HL-60 (cell line): Measurements from ENCODE around the gene UFD1.

Experiments
- CTCF ChIP-seq: IDR thresholded peaks from one replicate; pipeline ENCODE4 v1.5.1; 2011; ENCODE audit warnings: low read length, control low read depth, inconsistent platforms; ENCODE audit not compliant: insufficient read depth
- GABPA ChIP-seq: IDR thresholded peaks from 2 replicates; pipeline ENCODE4 v1.6.1; 2012; ENCODE audit warnings: low read depth
- SPI1 ChIP-seq: IDR thresholded peaks from 2 replicates; pipeline ENCODE4 v1.6.1; 2012; ENCODE audit warnings: low read depth, mild to moderate bottlenecking, borderline replicate concordance

- TF ChIP-seq CTCF (no peak), GABPA (no peak), SPI1 (no peak)
Measured at GRCh38 chr22:19520007-19520406, 41.0 kb upstream of the UFD1 start.
